ENCODE measurements around the gene NPFFR1.

Gene NPFFR1

GRCh38 chr10:70328018-70328417, 44.2 kb upstream of the NPFFR1 start:
- DNase-seq (ENCODE audit: low spot score), result no peak

GRCh38 chr10:70324951-70325781, 41.4 kb upstream of the NPFFR1 start:
- peak; percentile 39 for DNase-seq (ENCODE audit: low spot score)
- in situ Hi-C loops (cut with MboI; ENCODE audit: low sequenced_read_pairs, unreplicated experiment), result no loop called here
- TF ChIP-seq CTCF (IDR thresholded peaks at IDR 0.05; ENCODE audit: borderline replicate concordance, control extremely low read depth, extremely low read depth, insufficient read depth, missing control alignments), result no peak

More at GRCh38 chr10:70328018-70328417, 44.2 kb upstream of the NPFFR1 start:
- TF ChIP-seq CTCF (IDR thresholded peaks at IDR 0.05; ENCODE audit: borderline replicate concordance, control extremely low read depth, extremely low read depth, insufficient read depth, missing control alignments), result no peak
- in situ Hi-C loops (cut with MboI; ENCODE audit: low sequenced_read_pairs, unreplicated experiment), result no loop called here

GRCh38 chr10:70324339-70324861, 40.6 kb upstream of the NPFFR1 start:
- peak; percentile 81 for DNase-seq (ENCODE audit: low spot score)
- in situ Hi-C loops (cut with MboI; ENCODE audit: low sequenced_read_pairs, unreplicated experiment), result no loop called here
- no peak for TF ChIP-seq CTCF (IDR thresholded peaks at IDR 0.05; ENCODE audit: borderline replicate concordance, control extremely low read depth, extremely low read depth, insufficient read depth, missing control alignments)

- DNase-seq (ENCODE audit: low spot score), result no peak
- no peak for TF ChIP-seq CTCF (IDR thresholded peaks at IDR 0.05; ENCODE audit: borderline replicate concordance, control extremely low read depth, extremely low read depth, insufficient read depth, missing control alignments)
- in situ Hi-C loops (cut with MboI; ENCODE audit: low sequenced_read_pairs, unreplicated experiment), result no loop called here
Observed at GRCh38 chr10:70323697-70324338, 40.0 kb upstream of the NPFFR1 start.

- no peak for DNase-seq (ENCODE audit: low spot score)
Observed at GRCh38 chr10:70323138-70323696, 39.4 kb upstream of the NPFFR1 start.

More at GRCh38 chr10:70323138-70323696, 39.4 kb upstream of the NPFFR1 start:
- no peak for TF ChIP-seq CTCF (IDR thresholded peaks at IDR 0.05; ENCODE audit: borderline replicate concordance, control extremely low read depth, extremely low read depth, insufficient read depth, missing control alignments)
- in situ Hi-C loops (cut with MboI; ENCODE audit: low sequenced_read_pairs, unreplicated experiment), result no loop called here
